HG02798 (cell line): Measurements from ENCODE around the gene CRB1.

Source experiments
- ATAC-seq: cut with Tn5 transposase; IDR thresholded peaks from one replicate; pipeline ENCODE4 v1.9.1; 2021; ENCODE audit warnings: mild to moderate bottlenecking; ENCODE audit not compliant: unreplicated experiment, poor library complexity

The CRB1 gene

GRCh38 chr1:197302775-197303174, 34.7 kb downstream of the CRB1 start:
- ATAC-seq = no peak

DNA sequence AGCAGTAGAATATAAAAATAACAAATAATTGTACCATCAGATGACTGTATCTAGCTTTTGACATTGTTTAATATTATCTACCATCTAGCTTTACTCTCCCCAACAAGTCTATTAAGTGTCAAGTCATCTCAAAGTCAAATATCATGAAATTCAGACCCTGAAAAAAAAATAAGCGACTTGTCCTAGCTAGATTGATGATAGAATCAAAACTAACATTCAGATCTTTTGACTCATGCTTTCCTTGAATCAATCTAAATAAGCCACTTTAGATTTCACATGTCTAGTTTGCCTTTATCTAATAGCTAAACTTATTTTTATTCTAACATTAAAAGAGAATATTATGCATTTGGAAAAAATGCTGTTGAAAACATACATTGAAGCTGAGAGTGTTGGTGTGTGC, 35.4 kb downstream of the CRB1 start:
- no peak for ATAC-seq

DNA sequence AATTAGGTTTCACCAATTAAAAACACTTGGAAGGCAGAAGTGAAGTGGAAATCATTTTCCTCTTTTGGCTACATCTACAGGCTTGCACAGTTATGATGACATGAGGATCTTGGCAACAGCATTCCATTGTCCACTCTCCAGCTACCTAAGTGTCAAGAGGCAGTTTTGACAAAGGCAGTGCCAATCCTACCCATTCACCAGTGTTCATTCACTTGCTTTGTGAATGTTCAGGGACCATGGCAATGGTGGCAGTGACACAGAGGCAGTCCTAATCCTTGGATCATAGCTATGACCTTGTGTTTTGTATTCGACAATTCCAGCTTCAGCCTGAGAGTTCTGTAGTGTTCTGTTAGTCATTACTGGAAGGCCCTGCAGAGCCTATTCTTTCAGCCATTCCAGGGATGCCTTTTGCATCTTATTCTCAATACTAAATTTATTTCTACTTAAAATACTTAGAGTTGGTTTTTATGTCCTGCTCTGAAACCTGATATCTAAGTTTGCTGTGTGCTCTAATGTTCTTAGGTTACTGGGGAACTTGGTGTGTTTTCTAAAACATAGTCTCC, 36.7 kb downstream of the CRB1 start:
- no peak for ATAC-seq

GRCh38 chr1:197305925-197306324, 37.9 kb downstream of the CRB1 start:
- no peak for ATAC-seq

GRCh38 chr1:197306381-197307062, 38.5 kb downstream of the CRB1 start:
- ATAC-seq = no peak

GRCh38 chr1:197307136-197307535, 39.1 kb downstream of the CRB1 start:
- ATAC-seq = no peak

DNA sequence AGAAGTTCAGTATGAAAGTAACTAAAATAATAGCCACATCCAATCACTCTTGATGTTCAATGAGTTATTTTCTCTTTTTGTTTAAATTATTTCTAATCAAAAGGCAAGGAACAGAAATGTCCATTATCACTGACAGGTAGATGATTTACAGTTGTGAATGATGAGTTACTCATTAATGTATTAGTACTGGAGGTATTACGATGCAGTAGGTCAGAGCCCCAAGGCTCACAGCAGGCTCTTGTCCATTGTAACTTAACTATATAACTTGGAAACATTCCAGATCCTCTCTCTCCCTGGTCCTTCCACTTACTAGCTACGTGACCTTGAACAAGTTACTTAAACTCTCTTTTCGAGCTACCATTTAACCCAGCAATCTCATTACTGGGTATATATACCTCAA, 39.5 kb downstream of the CRB1 start:
- no peak for ATAC-seq

DNA sequence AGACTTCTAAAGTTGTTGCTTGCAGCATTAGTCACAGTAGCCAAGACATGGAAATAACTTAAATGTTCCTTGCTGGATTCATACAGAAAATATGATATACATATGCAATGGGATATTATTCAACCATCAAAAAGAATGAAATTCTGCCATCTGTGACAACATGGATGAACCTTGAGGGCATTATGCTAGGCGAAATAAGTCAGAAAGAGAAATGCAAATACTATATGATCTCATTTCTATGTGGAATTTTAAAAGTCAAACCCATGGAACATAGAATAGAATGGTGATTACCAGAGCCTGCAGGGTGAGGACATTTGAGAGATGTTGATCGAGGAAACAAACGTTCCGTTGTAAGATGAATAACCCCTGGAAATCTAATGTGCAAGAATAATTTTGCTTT, 43.0 kb downstream of the CRB1 start:
- ATAC-seq = no peak

GRCh38 chr1:197312163-197312562, 44.1 kb downstream of the CRB1 start:
- ATAC-seq = no peak

- no peak for ATAC-seq
Observed at GRCh38 chr1:197313713-197314112, 45.7 kb downstream of the CRB1 start.

DNA sequence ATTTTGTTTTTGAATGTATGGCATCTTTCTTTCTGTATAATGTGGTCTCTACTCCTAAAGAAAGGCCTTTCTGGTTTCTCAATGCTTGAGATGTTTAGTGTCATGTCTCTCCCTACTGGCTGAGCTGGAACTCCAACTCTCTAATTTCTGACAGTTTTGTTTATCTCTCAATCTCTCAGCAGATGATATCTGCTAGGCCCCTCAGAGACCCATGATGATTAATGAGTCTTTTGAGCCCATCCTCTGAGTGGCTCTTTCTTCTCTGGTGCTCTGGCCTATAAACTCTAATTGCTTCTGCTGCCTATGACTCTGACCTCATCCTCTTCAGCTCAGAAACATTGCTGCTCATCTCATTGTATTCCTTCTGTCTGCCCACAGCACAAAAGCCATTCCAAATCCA, 46.6 kb downstream of the CRB1 start:
- ATAC-seq = no peak

DNA sequence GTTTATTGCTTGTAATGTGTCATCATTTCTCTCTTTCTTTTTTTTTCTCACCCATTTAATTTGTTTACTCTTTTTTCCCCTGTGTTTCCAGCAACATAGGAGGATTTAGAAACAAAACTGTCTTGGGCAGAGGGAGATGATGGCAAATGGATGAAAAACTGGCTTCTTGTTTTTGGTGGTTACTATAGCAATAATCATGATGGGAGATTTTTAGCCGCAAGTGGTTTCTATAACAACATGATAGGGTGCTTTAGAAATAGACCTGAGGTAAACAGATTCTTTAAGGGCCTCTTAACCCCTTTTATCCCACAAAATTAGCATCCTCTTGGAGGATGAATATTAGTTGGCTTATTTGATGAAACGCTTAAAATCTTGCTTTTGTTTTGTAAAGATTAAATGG, 51.6 kb downstream of the CRB1 start:
- no peak for ATAC-seq

- no peak for ATAC-seq
Observed at GRCh38 chr1:197320991-197321531, 53.0 kb downstream of the CRB1 start.

- no peak for ATAC-seq
Observed at GRCh38 chr1:197321811-197322210, 53.8 kb downstream of the CRB1 start.

DNA sequence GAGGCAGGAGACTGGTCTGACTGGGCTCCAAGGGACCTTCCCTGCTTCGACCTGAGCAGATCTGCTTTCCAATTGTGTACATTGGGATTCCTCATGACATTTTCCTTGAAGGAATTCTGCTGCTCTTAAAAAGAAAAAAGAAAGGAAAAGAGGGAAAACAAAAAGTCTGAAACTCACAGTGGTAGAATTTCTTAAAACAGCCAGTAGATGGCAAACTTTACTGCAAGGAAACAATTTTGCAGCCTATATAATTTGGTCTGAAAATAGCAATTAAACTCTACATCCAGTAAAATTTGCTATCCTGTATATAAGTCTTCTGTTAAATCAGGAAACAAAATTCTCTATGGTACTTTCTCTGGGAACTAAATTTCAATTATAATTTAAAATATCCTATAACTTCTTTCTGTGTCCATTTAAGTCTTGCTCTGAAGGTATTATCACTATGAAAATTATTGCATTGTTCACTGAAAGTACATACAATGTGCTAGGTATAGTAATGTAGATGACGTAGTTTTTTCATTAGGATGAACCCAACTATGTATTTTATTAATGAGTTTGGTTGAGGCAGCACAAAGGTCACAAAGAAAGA, 59.8 kb downstream of the CRB1 start:
- ATAC-seq = peak; percentile 41

DNA sequence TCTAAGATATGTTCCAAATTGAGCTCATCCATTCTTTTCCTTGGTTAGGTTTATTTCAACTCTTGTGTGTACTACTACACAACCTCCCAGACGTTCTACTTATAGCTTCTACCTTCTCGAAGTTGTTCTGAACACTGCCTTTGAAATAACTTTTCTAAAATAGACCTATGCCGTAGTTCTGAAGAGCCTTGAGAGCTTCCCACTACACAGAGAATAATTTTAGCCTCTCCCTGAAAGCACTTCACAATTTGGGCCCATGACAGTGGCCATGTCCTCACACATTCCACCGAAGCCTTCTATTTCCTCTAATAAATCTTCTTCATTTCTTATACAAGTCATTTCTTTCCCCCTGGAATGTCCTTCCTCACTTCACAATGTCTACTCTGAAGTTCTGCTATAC, 62.2 kb downstream of the CRB1 start:
- no peak for ATAC-seq

DNA sequence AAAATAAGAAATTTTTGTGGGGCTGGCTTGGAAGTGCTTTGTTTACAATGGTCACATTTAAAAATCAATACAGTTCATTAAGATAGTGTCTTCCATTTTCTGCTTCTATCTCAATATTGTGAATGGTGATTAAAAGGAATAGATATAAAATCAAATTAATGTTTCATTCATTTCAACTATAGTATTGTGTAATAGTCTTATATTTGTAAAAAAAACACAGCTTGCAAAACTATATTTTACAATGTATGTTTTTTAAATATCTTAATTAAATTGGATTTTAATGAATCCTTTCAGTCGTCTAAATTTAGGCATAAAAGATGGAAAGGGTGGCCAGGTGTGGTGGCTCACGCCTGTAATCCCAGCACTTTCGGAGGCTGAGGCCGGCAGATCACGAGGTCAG, 63.5 kb downstream of the CRB1 start:
- no peak for ATAC-seq

GRCh38 chr1:197333041-197333440, 65.0 kb downstream of the CRB1 start:
- ATAC-seq = no peak

GRCh38 chr1:197336571-197336970, 68.5 kb downstream of the CRB1 start:
- ATAC-seq = no peak

DNA sequence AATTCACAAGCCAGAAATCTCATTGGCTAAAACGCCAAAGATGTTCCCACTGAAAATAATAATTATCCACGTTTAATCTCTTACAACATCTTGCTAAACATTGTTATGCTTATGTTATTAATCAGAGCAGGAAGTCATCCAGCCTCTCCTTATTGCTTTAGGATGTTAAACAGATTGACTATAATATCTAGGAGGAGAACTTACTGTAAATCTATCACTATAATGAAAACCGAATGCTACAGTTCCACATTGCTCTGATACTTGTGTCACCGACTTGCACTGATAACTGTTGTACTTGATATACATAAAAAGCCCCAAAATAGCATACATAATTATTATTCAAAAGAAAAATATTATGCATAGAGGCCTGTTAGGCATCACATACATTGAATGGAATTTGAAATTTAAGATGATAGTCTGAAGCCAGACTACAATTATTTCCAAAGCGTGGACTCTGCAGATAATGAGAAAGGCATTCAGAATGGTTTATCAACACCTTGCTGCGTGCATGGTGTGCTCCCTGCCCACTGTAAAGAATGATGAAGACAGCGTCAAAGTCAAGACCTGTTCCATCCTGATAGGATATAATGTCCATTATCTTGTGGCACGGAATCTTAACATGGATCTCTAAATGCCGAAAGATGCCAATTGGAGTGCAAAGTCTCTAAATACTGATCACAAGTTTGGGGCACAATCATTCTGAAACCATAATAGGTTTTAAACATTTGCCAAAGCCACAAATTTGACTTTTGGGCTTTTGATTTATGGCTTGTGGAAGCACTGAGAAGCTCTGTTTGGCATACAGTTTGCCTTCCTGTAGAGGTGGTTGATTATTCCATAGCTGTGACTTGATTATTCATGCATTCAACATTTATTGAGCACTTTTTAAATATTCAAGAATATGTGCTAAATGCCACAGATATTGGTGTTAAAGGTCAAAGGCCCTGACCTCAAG, 71.3 kb downstream of the CRB1 start:
- ATAC-seq = no peak

GRCh38 chr1:197341626-197342025, 73.6 kb downstream of the CRB1 start:
- no peak for ATAC-seq
